Osteocyte (in vitro differentiated cells): ENCODE measurements around the gene WIZ. TPM values are rescaled to one million over a fixed set of nuclear protein-coding genes. Genes with fewer than 3 reads are reported as not detected.
"Not testable (repeated sequence)": the region's sequence is repeated elsewhere in the genome, so short reads cannot be mapped to it uniquely, and the experiment has no call there.

Experiments used
- DNase-seq: peaks from one replicate; pipeline ENCODE4 v3.0.0; 2021; ENCODE audit warnings: mixed read lengths; ENCODE audit not compliant: unreplicated experiment; ENCODE audit errors: extremely low spot score
- H3K27ac Mint-ChIP-seq: one replicate; pipeline ENCODE4 v1.8.0; 2021; ENCODE audit warnings: mild to moderate bottlenecking, mixed read lengths; ENCODE audit not compliant: unreplicated experiment
- H3K27me3 Mint-ChIP-seq: one replicate; pipeline ENCODE4 v1.8.0; 2021; ENCODE audit warnings: mixed read lengths; ENCODE audit not compliant: unreplicated experiment
- H3K36me3 Mint-ChIP-seq: one replicate; pipeline ENCODE4 v1.8.0; 2021; ENCODE audit warnings: mixed read lengths; ENCODE audit not compliant: unreplicated experiment
- H3K4me1 Mint-ChIP-seq: one replicate; pipeline ENCODE4 v1.8.0; 2021; ENCODE audit warnings: mixed read lengths; ENCODE audit not compliant: unreplicated experiment
- H3K4me3 Mint-ChIP-seq: one replicate; pipeline ENCODE4 v1.8.0; 2021; ENCODE audit warnings: mild to moderate bottlenecking, moderate library complexity, mixed read lengths; ENCODE audit not compliant: unreplicated experiment
- H3K9me3 Mint-ChIP-seq: one replicate; pipeline ENCODE4 v1.8.0; 2021; ENCODE audit warnings: mixed read lengths; ENCODE audit not compliant: unreplicated experiment
- total RNA-seq: library from RNA; stranded (reverse); gene quantifications from 2 replicates; pipeline ENCODE4 v1.2.1, GENCODE V29; 2021
- TF ChIP-seq, protein P1 (sequence below): fragments of 200-600 bp; sonication (generic); IDR thresholded peaks from 2 replicates; pipeline ENCODE4 v1.5.0; 2021; ENCODE audit warnings: antibody characterized with exemption, mild to moderate bottlenecking, moderate library complexity

WIZ gene
- total RNA-seq, 1 donor from 2014 or later: 55.0 TPM

DNA sequence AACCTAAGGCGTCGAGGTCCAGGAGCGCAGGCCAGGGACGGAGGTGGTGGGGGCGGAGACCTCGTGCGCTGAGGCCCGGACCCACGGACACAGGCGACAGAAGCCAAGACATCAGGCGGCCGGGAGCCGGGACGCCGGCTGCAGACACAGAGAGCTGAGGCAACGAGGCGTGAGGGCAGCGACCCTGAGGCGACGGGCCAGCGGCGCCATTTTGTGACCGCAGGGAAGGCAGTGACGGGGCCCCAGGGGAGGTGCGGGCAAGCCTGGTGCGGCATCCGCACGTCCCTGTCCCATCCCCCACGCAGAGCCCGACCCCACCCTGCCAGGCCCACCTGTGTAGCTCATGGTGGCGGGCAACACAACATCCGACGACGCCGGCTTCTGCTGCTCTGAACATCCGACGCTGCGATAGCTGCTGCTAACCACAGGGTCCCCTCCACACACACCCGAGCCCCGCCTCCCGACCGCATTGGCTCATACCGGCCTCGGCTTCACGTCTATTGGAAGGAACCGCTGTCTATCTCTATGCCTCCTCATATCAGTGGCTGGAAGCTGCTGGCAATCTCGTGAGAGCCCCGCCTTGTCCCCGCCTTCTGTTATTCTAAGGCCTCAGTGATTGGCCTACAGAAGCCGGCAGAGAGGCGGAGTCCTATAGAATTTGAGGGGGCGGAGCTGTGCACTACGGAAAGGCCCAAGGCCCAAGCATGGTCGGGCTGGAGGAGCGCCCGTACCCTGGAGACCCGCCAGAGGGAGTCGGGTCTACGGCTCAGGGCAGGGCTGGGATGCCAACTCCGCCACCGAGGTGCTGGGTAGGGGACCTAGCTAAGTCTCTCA, 31.0 kb downstream of the WIZ start, which contains the start of gene AKAP8L:
AKAP8L (minus strand) TSS at position 410 of the 834 bp plus-strand sequence; CDS start at position 345, 65 bp downstream.
- H3K36me3 Mint-ChIP-seq: peaks cover 21% of the 10 kb centered on the region
- H3K27me3 Mint-ChIP-seq: no peaks in the 10 kb centered on the region
- DNase-seq: peak; percentile 99
- TF ChIP-seq, protein P1, sequence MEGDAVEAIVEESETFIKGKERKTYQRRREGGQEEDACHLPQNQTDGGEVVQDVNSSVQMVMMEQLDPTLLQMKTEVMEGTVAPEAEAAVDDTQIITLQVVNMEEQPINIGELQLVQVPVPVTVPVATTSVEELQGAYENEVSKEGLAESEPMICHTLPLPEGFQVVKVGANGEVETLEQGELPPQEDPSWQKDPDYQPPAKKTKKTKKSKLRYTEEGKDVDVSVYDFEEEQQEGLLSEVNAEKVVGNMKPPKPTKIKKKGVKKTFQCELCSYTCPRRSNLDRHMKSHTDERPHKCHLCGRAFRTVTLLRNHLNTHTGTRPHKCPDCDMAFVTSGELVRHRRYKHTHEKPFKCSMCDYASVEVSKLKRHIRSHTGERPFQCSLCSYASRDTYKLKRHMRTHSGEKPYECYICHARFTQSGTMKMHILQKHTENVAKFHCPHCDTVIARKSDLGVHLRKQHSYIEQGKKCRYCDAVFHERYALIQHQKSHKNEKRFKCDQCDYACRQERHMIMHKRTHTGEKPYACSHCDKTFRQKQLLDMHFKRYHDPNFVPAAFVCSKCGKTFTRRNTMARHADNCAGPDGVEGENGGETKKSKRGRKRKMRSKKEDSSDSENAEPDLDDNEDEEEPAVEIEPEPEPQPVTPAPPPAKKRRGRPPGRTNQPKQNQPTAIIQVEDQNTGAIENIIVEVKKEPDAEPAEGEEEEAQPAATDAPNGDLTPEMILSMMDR: peak; percentile 84
- H3K4me1 Mint-ChIP-seq: peaks cover 33% of the 10 kb centered on the region
- H3K9me3 Mint-ChIP-seq: no peaks in the 10 kb centered on the region
- H3K4me3 Mint-ChIP-seq: peak within 1 kb of the TSS; percentile 98
- peak within 1 kb of the TSS; percentile 96 for H3K27ac Mint-ChIP-seq

- no peak for DNase-seq
- Mint-ChIP-seq H3K27ac (peak overlapping the region; percentile 76), H3K4me3 (peak overlapping the region; percentile 98), H3K36me3 (peaks cover 16% of the 10 kb centered on the region), H3K4me1 (peaks cover 38% of the 10 kb centered on the region), H3K9me3 (no peaks in the 10 kb centered on the region), H3K27me3 (no peaks in the 10 kb centered on the region)
- TF ChIP-seq, protein P1: no peak
These were observed 31.6 kb downstream of the WIZ start for GRCh38 chr19:15418231-15418578.

- H3K27me3 Mint-ChIP-seq: no peaks in the 10 kb centered on the region
- H3K36me3 Mint-ChIP-seq: peaks cover 11% of the 10 kb centered on the region
- H3K9me3 Mint-ChIP-seq: no peaks in the 10 kb centered on the region
- peak overlapping the region; percentile 98 for H3K4me3 Mint-ChIP-seq
- peak overlapping the region; percentile 76 for H3K27ac Mint-ChIP-seq
- DNase-seq: no peak
- TF ChIP-seq, protein P1: no peak
- H3K4me1 Mint-ChIP-seq: peaks cover 43% of the 10 kb centered on the region
These were observed 32.1 kb downstream of the WIZ start for GRCh38 chr19:15417699-15418098.

- H3K9me3 Mint-ChIP-seq: no peaks in the 10 kb centered on the region
- H3K27me3 Mint-ChIP-seq: no peaks in the 10 kb centered on the region
- TF ChIP-seq, protein P1: no peak
- H3K4me3 Mint-ChIP-seq: no peak overlapping the region
- peaks cover 12% of the 10 kb centered on the region for H3K36me3 Mint-ChIP-seq
- peaks cover 41% of the 10 kb centered on the region for H3K4me1 Mint-ChIP-seq
- DNase-seq: no peak
- H3K27ac Mint-ChIP-seq: peak overlapping the region; percentile 40
These were observed 36.9 kb downstream of the WIZ start for GRCh38 chr19:15412832-15413231.

DNA sequence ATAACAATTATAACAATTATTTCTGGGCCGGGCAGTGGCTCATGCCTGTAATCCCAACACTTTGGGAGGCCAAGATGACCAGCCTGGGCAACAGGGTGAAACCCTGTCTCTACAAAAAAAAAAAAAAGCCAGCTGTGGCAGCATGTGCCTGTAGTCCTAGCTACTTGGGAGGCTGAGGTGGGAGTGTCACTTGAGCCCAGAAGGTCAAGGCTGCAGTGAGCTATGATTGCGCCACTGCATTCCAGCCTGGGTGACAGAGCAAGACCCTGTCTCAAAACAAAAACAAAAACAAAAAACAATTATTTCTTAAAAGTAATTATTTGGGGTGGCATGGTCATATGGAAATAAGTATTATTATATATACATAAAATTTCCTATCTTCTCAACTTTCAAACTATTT, 38.4 kb downstream of the WIZ start:
- not testable (repeated sequence) for DNase-seq, H3K27me3 Mint-ChIP-seq, H3K4me3 Mint-ChIP-seq, H3K9me3 Mint-ChIP-seq
- peak overlapping the region; percentile 44 for H3K27ac Mint-ChIP-seq
- peaks cover 19% of the 10 kb centered on the region for H3K36me3 Mint-ChIP-seq
- peaks cover 33% of the 10 kb centered on the region for H3K4me1 Mint-ChIP-seq
